Epithelial cell of esophagus (primary cell): ENCODE data around the gene VWA3B.

Experiments used
- DNase-seq: peaks from one replicate; pipeline ENCODE4 v3.0.0; 2010; ENCODE audit warnings: low read depth
- H3K4me3 ChIP-seq: 2 replicates; pipeline ENCODE4 v1.5.1; 2011; ENCODE audit warnings: mild to moderate bottlenecking, low read length, control low read depth
- CTCF ChIP-seq: IDR thresholded peaks from 2 replicates; pipeline ENCODE4 v1.5.1; 2011; ENCODE audit warnings: low read depth, mild to moderate bottlenecking, low read length, control low read depth, inconsistent platforms; ENCODE audit not compliant: insufficient read depth; ENCODE audit errors: missing control alignments

Gene VWA3B

GRCh38 chr2:98172951-98173350 is 86.0 kb downstream of the VWA3B start:
- no peak for DNase-seq
- TF ChIP-seq CTCF, result no peak
- H3K4me3 ChIP-seq, result no peak overlapping the region

GRCh38 chr2:98175811-98176210 is 88.8 kb downstream of the VWA3B start:
- no peak for DNase-seq
- H3K4me3 ChIP-seq, result no peak overlapping the region
- peak; percentile 29 for TF ChIP-seq CTCF

GRCh38 chr2:98177286-98177685 is 90.3 kb downstream of the VWA3B start:
- TF ChIP-seq CTCF, result no peak
- no peak overlapping the region for H3K4me3 ChIP-seq
- DNase-seq, result no peak

GRCh38 chr2:98177986-98178385 is 91.0 kb downstream of the VWA3B start:
- no peak for DNase-seq
- no peak for TF ChIP-seq CTCF
- H3K4me3 ChIP-seq, result no peak overlapping the region

GRCh38 chr2:98180456-98180855 is 93.5 kb downstream of the VWA3B start:
- no peak overlapping the region for H3K4me3 ChIP-seq
- no peak for TF ChIP-seq CTCF
- peak; percentile 88 for DNase-seq

- H3K4me3 ChIP-seq, result no peak overlapping the region
- DNase-seq, result no peak
- no peak for TF ChIP-seq CTCF
Observed at GRCh38 chr2:98181346-98181745, 94.4 kb downstream of the VWA3B start.

- DNase-seq, result no peak
- H3K4me3 ChIP-seq, result no peak overlapping the region
- TF ChIP-seq CTCF, result no peak
Observed at GRCh38 chr2:98185801-98186200, 98.8 kb downstream of the VWA3B start.
